HG02798 (cell line): Measurements from ENCODE around the gene CRADD.
"Not testable (repeated sequence)": the region's sequence is repeated elsewhere in the genome, so short reads cannot be mapped to it uniquely, and the experiment has no call there.

Source experiments
- ATAC-seq: cut with Tn5 transposase; IDR thresholded peaks from one replicate; pipeline ENCODE4 v1.9.1; 2021; ENCODE audit warnings: mild to moderate bottlenecking; ENCODE audit not compliant: unreplicated experiment, poor library complexity

CRADD gene

GRCh38 chr12:93776581-93777018, 99.4 kb downstream of the CRADD start:
- ATAC-seq = no peak

- no peak for ATAC-seq
Measured at GRCh38 chr12:93777254-93777653, 100.1 kb downstream of the CRADD start.

- no peak for ATAC-seq
Measured at GRCh38 chr12:93778306-93778705, 101.1 kb downstream of the CRADD start.

GRCh38 chr12:93778766-93779165, 101.6 kb downstream of the CRADD start:
- ATAC-seq = no peak

GRCh38 chr12:93780101-93780641, 103.0 kb downstream of the CRADD start:
- ATAC-seq = no peak

- ATAC-seq = not testable (repeated sequence)
Measured at GRCh38 chr12:93780886-93781285, 103.7 kb downstream of the CRADD start.

GRCh38 chr12:93781961-93782360, 104.8 kb downstream of the CRADD start:
- ATAC-seq = not testable (repeated sequence)

GRCh38 chr12:93782853-93783252, 105.7 kb downstream of the CRADD start:
- no peak for ATAC-seq

GRCh38 chr12:93783832-93784231, 106.7 kb downstream of the CRADD start:
- no peak for ATAC-seq

GRCh38 chr12:93784339-93785086, 107.3 kb downstream of the CRADD start:
- no peak for ATAC-seq

GRCh38 chr12:93785249-93786010, 108.3 kb downstream of the CRADD start:
- ATAC-seq = peak; percentile 46

GRCh38 chr12:93786656-93787397, 109.7 kb downstream of the CRADD start:
- no peak for ATAC-seq

GRCh38 chr12:93788853-93789252, 111.7 kb downstream of the CRADD start:
- ATAC-seq = no peak

- no peak for ATAC-seq
Measured at GRCh38 chr12:93789767-93790166, 112.6 kb downstream of the CRADD start.

- ATAC-seq = no peak
Measured at GRCh38 chr12:93790472-93791152, 113.4 kb downstream of the CRADD start.

- ATAC-seq = no peak
Measured at GRCh38 chr12:93793007-93793406, 115.8 kb downstream of the CRADD start.

GRCh38 chr12:93793983-93794382, 116.8 kb downstream of the CRADD start:
- no peak for ATAC-seq

GRCh38 chr12:93794738-93795137, 117.6 kb downstream of the CRADD start:
- ATAC-seq = no peak

- no peak for ATAC-seq
Measured at GRCh38 chr12:93795352-93795751, 118.2 kb downstream of the CRADD start.

GRCh38 chr12:93796729-93797128, 119.6 kb downstream of the CRADD start:
- no peak for ATAC-seq
